Stimulated activated CD8-positive, alpha-beta memory T cell treated with anti-CD3 and anti-CD28 coated beads, Interleukin-7, amount 100 ng/mL, for 48 hours (primary cell): ENCODE data around the gene CMC1.

Experiments
- DNase-seq, 2 donors: peaks; one replicate each; pipeline ENCODE4 v3.0.0-alpha.2; 2020; ENCODE audit warnings: low read depth in 1 of 2; ENCODE audit errors: extremely low read depth in 1 of 2

CMC1 gene

GRCh38 chr3:28349469-28350000 lies 108.1 kb downstream of the CMC1 start:
- no peak for DNase-seq
